Keratinocyte (primary cell): ENCODE data around the gene CHGA. TPM values are rescaled to one million over a fixed set of nuclear protein-coding genes. Genes with fewer than 3 reads are reported as not detected.

ENCODE experiments used
- DNase-seq: peaks from one replicate; pipeline ENCODE4 v3.0.0-alpha.2; 2011; ENCODE audit warnings: low read depth, missing footprints, low spot score
- FAIRE-seq: peaks from 2 replicates; lab custom pipeline; 2011; peaks lifted over from hg19 to GRCh38; lab: Jason Lieb, UNC
- H2AFZ ChIP-seq: 2 replicates; pipeline ENCODE4 v1.6.0; 2012; ENCODE audit warnings: low read length, control low read depth, inconsistent platforms; ENCODE audit not compliant: control insufficient read depth
- H3K27ac ChIP-seq: 2 replicates; pipeline ENCODE4 v1.5.1; 2011; ENCODE audit warnings: low read length; ENCODE audit not compliant: control insufficient read depth, insufficient read depth
- H3K27me3 ChIP-seq: 3 replicates; pipeline ENCODE4 v1.6.0; 2011; ENCODE audit warnings: low read length; ENCODE audit not compliant: control insufficient read depth, insufficient read depth; ENCODE audit errors: extremely low read depth
- H3K36me3 ChIP-seq, 2 experiments: 2 replicates in 1 of 2; 3 replicates in 1 of 2; pipeline ENCODE4 v1.5.1; 2011; ENCODE audit warnings: low read length in 2 of 2, mild to moderate bottlenecking in 1 of 2; ENCODE audit not compliant: control insufficient read depth in 2 of 2, insufficient read depth in 2 of 2; ENCODE audit errors: extremely low read depth in 1 of 2
- H3K4me1 ChIP-seq: 3 replicates; pipeline ENCODE4 v1.5.1; 2011; ENCODE audit warnings: low read length; ENCODE audit not compliant: control insufficient read depth, insufficient read depth; ENCODE audit errors: extremely low read depth
- H3K4me2 ChIP-seq: 3 replicates; pipeline ENCODE4 v1.6.0; 2011; ENCODE audit warnings: low read depth, low read length; ENCODE audit not compliant: control insufficient read depth, insufficient read depth; ENCODE audit errors: extremely low read depth
- H3K4me3 ChIP-seq, 3 experiments: fragments of 200-600 bp in 1 of 3; sonication (generic) in 1 of 3; 2 replicates in 2 of 3; 3 replicates in 1 of 3; pipeline ENCODE4 v1.5.1; 2011 to 2016; ENCODE audit warnings: low read length in 3 of 3, mild to moderate bottlenecking in 3 of 3, control low read depth in 2 of 3, inconsistent platforms in 1 of 3, low read depth in 1 of 3, mixed read lengths in 1 of 3, mixed run types in 1 of 3, moderate library complexity in 1 of 3; ENCODE audit not compliant: control insufficient read depth in 2 of 3, insufficient read depth in 2 of 3; ENCODE audit errors: extremely low read depth in 1 of 3
- H3K79me2 ChIP-seq: 2 replicates; pipeline ENCODE4 v1.6.0; 2012; ENCODE audit warnings: low read length; ENCODE audit not compliant: control insufficient read depth, insufficient read depth
- H3K9ac ChIP-seq: 3 replicates; pipeline ENCODE4 v1.6.0; 2011; ENCODE audit warnings: low read length; ENCODE audit not compliant: control insufficient read depth, insufficient read depth; ENCODE audit errors: extremely low read depth
- H3K9me1 ChIP-seq: 3 replicates; pipeline ENCODE4 v1.6.0; 2011; ENCODE audit warnings: low read length; ENCODE audit not compliant: control insufficient read depth, insufficient read depth; ENCODE audit errors: extremely low read depth
- H3K9me3 ChIP-seq: 2 replicates; pipeline ENCODE4 v1.5.1; 2012; ENCODE audit warnings: low read depth, low read length; ENCODE audit not compliant: control insufficient read depth
- H4K20me1 ChIP-seq: 3 replicates; pipeline ENCODE4 v1.6.0; 2011; ENCODE audit warnings: low read length; ENCODE audit not compliant: control insufficient read depth, insufficient read depth; ENCODE audit errors: extremely low read depth
- CTCF ChIP-seq, 3 experiments: IDR thresholded peaks in 1 of 3; conservative IDR thresholded peaks in 1 of 3; optimal IDR thresholded peaks in 1 of 3; 2 replicates in 2 of 3; 3 replicates in 1 of 3; pipeline versions ENCODE3 to v1.5.1; 2011; ENCODE audit warnings: low read length in 3 of 3, mild to moderate bottlenecking in 3 of 3, moderate library complexity in 2 of 3, control low read depth in 1 of 3, inconsistent platforms in 1 of 3; ENCODE audit not compliant: insufficient read depth in 2 of 3; ENCODE audit errors: extremely low read depth in 1 of 3
- EZH2 ChIP-seq: IDR thresholded peaks from one replicate; pipeline ENCODE4 v1.6.1; 2012; ENCODE audit warnings: inconsistent platforms, mild to moderate bottlenecking, low read length, moderate library complexity
- dilution Hi-C: fragments of 300-500 bp; cut with MboI; formaldehyde crosslinking; loops from one replicate; pipeline ENCODE4 v1.7.0; 2020; ENCODE audit warnings: low sequenced_read_pairs; ENCODE audit not compliant: extremely low pct_ligation_motif_present
- polyA plus RNA-seq, 5 experiments: library from polyadenylated mRNA; depleted of rRNA in 3 of 5; stranded (reverse) in 3 of 5; stranded (forward) in 1 of 5; unstranded in 1 of 5; fragments of >200 nt; gene quantifications; 1 replicate in 1 of 5; 2 replicates in 3 of 5; 3 replicates in 1 of 5; pipeline versions ENCODE4 v1.2.1 to v1.2.3, GENCODE V29; 2011 to 2012; ENCODE audit warnings: missing spikeins in 2 of 5, low read depth in 1 of 5, low replicate concordance in 1 of 5

Gene CHGA
- polyA plus RNA-seq, 1 donor (not counting 4 experiments of a cell fraction or from before 2014, with no cell fraction given), result 0.04 TPM

- DNase-seq, result no peak
- peaks cover 18% of the 10 kb centered on the region for H3K27me3 ChIP-seq
- dilution Hi-C loops, result no loop called here
Measured at GRCh38 chr14:92902726-92903125, 20.2 kb upstream of the CHGA start.

GRCh38 chr14:92903359-92903758 lies 19.6 kb upstream of the CHGA start:
- H3K4me1 ChIP-seq, result no peaks in the 10 kb centered on the region
- no peak overlapping the region for H3K4me3 ChIP-seq
- H3K9ac ChIP-seq, result no peak overlapping the region
- H2AFZ ChIP-seq, result no peak overlapping the region
- dilution Hi-C loops, result no loop called here
- no peaks in the 10 kb centered on the region for H3K9me3 ChIP-seq
- H3K27me3 ChIP-seq, result peaks cover 18% of the 10 kb centered on the region
- TF ChIP-seq CTCF (optimal IDR thresholded peaks at IDR 0.05 in 1 of 3, IDR thresholded peaks at IDR 0.05 in 1 of 3, conservative IDR thresholded peaks at IDR 0.05 in 1 of 3; ENCODE audit: extremely low read depth in 1 of 3, insufficient read depth in 2 of 3, low read length in 3 of 3), result no peak
- H3K9me1 ChIP-seq, result no peaks in the 10 kb centered on the region
- DNase-seq (no peak), FAIRE-seq (no peak)
- H3K4me2 ChIP-seq, result no peak overlapping the region
- no peaks in the 10 kb centered on the region for H3K36me3 ChIP-seq
- no peaks in the 10 kb centered on the region for H4K20me1 ChIP-seq
- H3K27ac ChIP-seq, result no peak overlapping the region
- no peaks in the 10 kb centered on the region for H3K79me2 ChIP-seq

More at GRCh38 chr14:92902726-92903125, 20.2 kb upstream of the CHGA start:
- no peak for FAIRE-seq
- Histone ChIP-seq H3K4me3 (no peak overlapping the region), H3K9me3 (no peaks in the 10 kb centered on the region), H3K9me1 (no peaks in the 10 kb centered on the region), H3K4me2 (no peak overlapping the region), H2AFZ (no peak overlapping the region), H3K9ac (no peak overlapping the region), H3K4me1 (no peaks in the 10 kb centered on the region), H3K79me2 (no peaks in the 10 kb centered on the region), H3K27ac (no peak overlapping the region), H3K36me3 (no peaks in the 10 kb centered on the region), H4K20me1 (no peaks in the 10 kb centered on the region)
- TF ChIP-seq EZH2, result no peak

- Histone ChIP-seq H4K20me1 (no peaks in the 10 kb centered on the region), H3K9ac (no peak overlapping the region), H2AFZ (no peak overlapping the region), H3K79me2 (no peaks in the 10 kb centered on the region), H3K4me1 (no peaks in the 10 kb centered on the region), H3K27ac (no peak overlapping the region), H3K4me3 (no peak overlapping the region), H3K27me3 (peaks cover 18% of the 10 kb centered on the region), H3K4me2 (no peak overlapping the region), H3K36me3 (no peaks in the 10 kb centered on the region), H3K9me3 (no peaks in the 10 kb centered on the region), H3K9me1 (no peaks in the 10 kb centered on the region)
- TF ChIP-seq CTCF (optimal IDR thresholded peaks at IDR 0.05 in 1 of 3, IDR thresholded peaks at IDR 0.05 in 1 of 3, conservative IDR thresholded peaks at IDR 0.05 in 1 of 3; ENCODE audit: extremely low read depth in 1 of 3, insufficient read depth in 2 of 3, low read length in 3 of 3) (no peak), EZH2 (no peak)
- DNase-seq, result no peak
- dilution Hi-C loops, result no loop called here
- no peak for FAIRE-seq
Measured at GRCh38 chr14:92905667-92906066, 17.3 kb upstream of the CHGA start.
